Progenitor cell of endocrine pancreas (in vitro differentiated cells): ENCODE results near the gene ABCD3. TPM values are rescaled to one million over a fixed set of nuclear protein-coding genes. Genes with fewer than 3 reads are reported as not detected.

Source experiments
- DNase-seq: peaks from one replicate; pipeline ENCODE4 v3.0.0; 2021; ENCODE audit warnings: low spot score; ENCODE audit not compliant: unreplicated experiment
- H3K27ac Mint-ChIP-seq: 2 replicates; pipeline ENCODE4 v1.8.0; 2021; ENCODE audit warnings: mild to moderate bottlenecking, moderate library complexity, mixed read lengths
- H3K27me3 Mint-ChIP-seq: 2 replicates; pipeline ENCODE4 v1.8.0; 2021; ENCODE audit warnings: mixed read lengths
- H3K36me3 Mint-ChIP-seq: 2 replicates; pipeline ENCODE4 v1.8.0; 2022; ENCODE audit warnings: mixed read lengths; ENCODE audit not compliant: insufficient read depth
- H3K4me1 Mint-ChIP-seq: 2 replicates; pipeline ENCODE4 v1.8.0; 2021; ENCODE audit warnings: low read depth, mixed read lengths
- H3K4me3 Mint-ChIP-seq: 2 replicates; pipeline ENCODE4 v1.8.0; 2021; ENCODE audit warnings: low read depth, mild to moderate bottlenecking, moderate library complexity, mixed read lengths
- H3K9me3 Mint-ChIP-seq: 2 replicates; pipeline ENCODE4 v1.8.0; 2021; ENCODE audit warnings: low read depth, mixed read lengths
- total RNA-seq: library from RNA; stranded (reverse); gene quantifications from 2 replicates; pipeline ENCODE4 v1.2.1, GENCODE V29; 2021
- TF ChIP-seq, protein P1 (sequence below): fragments of 200-600 bp; sonication (generic); IDR thresholded peaks from one replicate; pipeline ENCODE4 v1.5.0; 2021; ENCODE audit warnings: antibody characterized with exemption, mild to moderate bottlenecking; ENCODE audit not compliant: unreplicated experiment

ABCD3 gene
- total RNA-seq, 1 donor from 2014 or later, result 43.2 TPM

- H3K36me3 Mint-ChIP-seq, result peaks cover 51% of the 10 kb centered on the region
- TF ChIP-seq, protein P1, sequence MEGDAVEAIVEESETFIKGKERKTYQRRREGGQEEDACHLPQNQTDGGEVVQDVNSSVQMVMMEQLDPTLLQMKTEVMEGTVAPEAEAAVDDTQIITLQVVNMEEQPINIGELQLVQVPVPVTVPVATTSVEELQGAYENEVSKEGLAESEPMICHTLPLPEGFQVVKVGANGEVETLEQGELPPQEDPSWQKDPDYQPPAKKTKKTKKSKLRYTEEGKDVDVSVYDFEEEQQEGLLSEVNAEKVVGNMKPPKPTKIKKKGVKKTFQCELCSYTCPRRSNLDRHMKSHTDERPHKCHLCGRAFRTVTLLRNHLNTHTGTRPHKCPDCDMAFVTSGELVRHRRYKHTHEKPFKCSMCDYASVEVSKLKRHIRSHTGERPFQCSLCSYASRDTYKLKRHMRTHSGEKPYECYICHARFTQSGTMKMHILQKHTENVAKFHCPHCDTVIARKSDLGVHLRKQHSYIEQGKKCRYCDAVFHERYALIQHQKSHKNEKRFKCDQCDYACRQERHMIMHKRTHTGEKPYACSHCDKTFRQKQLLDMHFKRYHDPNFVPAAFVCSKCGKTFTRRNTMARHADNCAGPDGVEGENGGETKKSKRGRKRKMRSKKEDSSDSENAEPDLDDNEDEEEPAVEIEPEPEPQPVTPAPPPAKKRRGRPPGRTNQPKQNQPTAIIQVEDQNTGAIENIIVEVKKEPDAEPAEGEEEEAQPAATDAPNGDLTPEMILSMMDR, result no peak
- H3K27ac Mint-ChIP-seq, result no peak overlapping the region
- no peak overlapping the region for H3K4me3 Mint-ChIP-seq
- DNase-seq, result no peak
- no peaks in the 10 kb centered on the region for H3K27me3 Mint-ChIP-seq
- H3K4me1 Mint-ChIP-seq, result no peaks in the 10 kb centered on the region
- peaks cover 3% of the 10 kb centered on the region for H3K9me3 Mint-ChIP-seq
These were observed 86.4 kb downstream of the ABCD3 start for GRCh38 chr1:94504601-94505000.

GRCh38 chr1:94512816-94513215 lies 94.6 kb downstream of the ABCD3 start:
- no peak overlapping the region for H3K4me3 Mint-ChIP-seq
- DNase-seq, result no peak
- H3K27me3 Mint-ChIP-seq, result no peaks in the 10 kb centered on the region
- peaks cover 18% of the 10 kb centered on the region for H3K36me3 Mint-ChIP-seq
- peaks cover 17% of the 10 kb centered on the region for H3K4me1 Mint-ChIP-seq
- peaks cover 5% of the 10 kb centered on the region for H3K9me3 Mint-ChIP-seq
- no peak overlapping the region for H3K27ac Mint-ChIP-seq
- TF ChIP-seq, protein P1, result no peak

GRCh38 chr1:94514095-94514727 lies 96.0 kb downstream of the ABCD3 start:
- TF ChIP-seq, protein P1, result peak; percentile 79
- no peaks in the 10 kb centered on the region for H3K27me3 Mint-ChIP-seq
- H3K4me1 Mint-ChIP-seq, result peaks cover 21% of the 10 kb centered on the region
- peaks cover 5% of the 10 kb centered on the region for H3K9me3 Mint-ChIP-seq
- DNase-seq, result peak; percentile 18
- no peak overlapping the region for H3K4me3 Mint-ChIP-seq
- no peak overlapping the region for H3K27ac Mint-ChIP-seq
- peaks cover 9% of the 10 kb centered on the region for H3K36me3 Mint-ChIP-seq

GRCh38 chr1:94515296-94515947 lies 97.2 kb downstream of the ABCD3 start:
- TF ChIP-seq, protein P1, result no peak
- no peak overlapping the region for H3K4me3 Mint-ChIP-seq
- H3K27me3 Mint-ChIP-seq, result no peaks in the 10 kb centered on the region
- no peak for DNase-seq
- H3K4me1 Mint-ChIP-seq, result peaks cover 21% of the 10 kb centered on the region
- no peak overlapping the region for H3K27ac Mint-ChIP-seq
- H3K9me3 Mint-ChIP-seq, result no peaks in the 10 kb centered on the region
- peaks cover 4% of the 10 kb centered on the region for H3K36me3 Mint-ChIP-seq

- Mint-ChIP-seq H3K4me3 (no peak overlapping the region), H3K9me3 (no peaks in the 10 kb centered on the region), H3K27ac (no peak overlapping the region), H3K36me3 (no peaks in the 10 kb centered on the region), H3K27me3 (no peaks in the 10 kb centered on the region), H3K4me1 (peaks cover 19% of the 10 kb centered on the region)
- no peak for DNase-seq
- TF ChIP-seq, protein P1, result no peak
These were observed 101.2 kb downstream of the ABCD3 start for GRCh38 chr1:94519351-94519750.
